Caco-2 (cell line): ENCODE measurements around the gene SLC17A7. TPM values are rescaled to one million over a fixed set of nuclear protein-coding genes. Genes with fewer than 3 reads are reported as not detected.
A peak's percentile ranks its signal among the peaks of the same experiment; 100 is the strongest.

Source experiments
- BruUV-seq: library from RNA; stranded (reverse); fragments of 400-500 nt; replicated peaks from 2 replicates; lab custom pipeline; 2021; lab: Mats Ljungman, UMichigan
- CTCF ChIA-PET: fragments of 300-600 bp; sonication (Branson Sonifier 250); formaldehyde crosslinking; loops from one replicate; lab custom pipeline; 2022; ENCODE audit warnings: antibody characterized with exemption; lab: Charles Lee
- POLR2A ChIA-PET: fragments of 300-600 bp; sonication (Branson Sonifier 250); formaldehyde crosslinking; loops from one replicate; lab custom pipeline; 2022; ENCODE audit warnings: antibody characterized with exemption; lab: Charles Lee
- DNase-seq, 2 experiments: peaks; one replicate each; pipeline versions ENCODE4 v3.0.0 to v3.0.0-alpha.2; 2020 to 2022
- H3K27me3 ChIP-seq: replicated peaks from 2 replicates; pipeline ENCODE4 v1.6.0; 2011; ENCODE audit warnings: low read length; ENCODE audit not compliant: control insufficient read depth, insufficient read depth
- H3K36me3 ChIP-seq: 2 replicates; pipeline ENCODE4 v1.5.1; 2011; ENCODE audit warnings: low read length; ENCODE audit not compliant: control insufficient read depth, insufficient read depth
- H3K4me1 ChIP-seq: fragments of 250-450 bp; sonication (Bioruptor Pico); 2 replicates; pipeline ENCODE4 v1.5.1; 2020; ENCODE audit warnings: mild to moderate bottlenecking
- H3K4me3 ChIP-seq: 2 replicates; pipeline ENCODE4 v1.5.1; 2011; ENCODE audit warnings: low read depth, mild to moderate bottlenecking, control low read depth, low read length
- H3K9me3 ChIP-seq: fragments of 250-450 bp; sonication (Bioruptor Pico); 2 replicates; pipeline ENCODE4 v1.5.1; 2020; ENCODE audit warnings: mild to moderate bottlenecking, moderate library complexity
- H3K27ac Mint-ChIP-seq: one replicate; pipeline ENCODE4 v1.8.0; 2022; ENCODE audit warnings: mixed read lengths; ENCODE audit not compliant: unreplicated experiment
- H3K27me3 Mint-ChIP-seq: one replicate; pipeline ENCODE4 v1.8.0; 2022; ENCODE audit warnings: mixed read lengths; ENCODE audit not compliant: insufficient read depth, unreplicated experiment
- H3K36me3 Mint-ChIP-seq: one replicate; pipeline ENCODE4 v1.8.0; 2022; ENCODE audit warnings: mild to moderate bottlenecking, mixed read lengths; ENCODE audit not compliant: insufficient read depth, unreplicated experiment
- H3K4me1 Mint-ChIP-seq: one replicate; pipeline ENCODE4 v1.8.0; 2022; ENCODE audit warnings: low read depth, mixed read lengths; ENCODE audit not compliant: unreplicated experiment
- H3K4me3 Mint-ChIP-seq: one replicate; pipeline ENCODE4 v1.8.0; 2022; ENCODE audit warnings: mild to moderate bottlenecking, moderate library complexity, mixed read lengths; ENCODE audit not compliant: unreplicated experiment
- H3K9me3 Mint-ChIP-seq: one replicate; pipeline ENCODE4 v1.8.0; 2022; ENCODE audit warnings: mixed read lengths; ENCODE audit not compliant: unreplicated experiment
- intact Hi-C: fragments of 100-400 bp; cut with micrococcal nuclease; formaldehyde crosslinking; loops from one replicate; pipeline ENCODE4 v1.10.0; 2022; ENCODE audit not compliant: unreplicated experiment
- total RNA-seq: library from RNA; stranded (reverse); gene quantifications from 2 replicates; pipeline ENCODE4 v1.2.3, GENCODE V29; 2022
- TF ChIP-seq, protein P1 (sequence below), 2 experiments: fragments of 200-600 bp in 1 of 2; IDR thresholded peaks; 1 replicate in 1 of 2; 2 replicates in 1 of 2; pipeline versions ENCODE4 v1.5.1 to v1.8.0; 2011 to 2022; ENCODE audit warnings: antibody characterized with exemption in 1 of 2, control low read depth in 1 of 2, inconsistent platforms in 1 of 2, low read depth in 1 of 2, low read length in 1 of 2, mild to moderate bottlenecking in 1 of 2, moderate library complexity in 1 of 2; ENCODE audit not compliant: insufficient read depth in 1 of 2, severe bottlenecking in 1 of 2, unreplicated experiment in 1 of 2

SLC17A7 gene
- total RNA-seq, 1 experiment from 2014 or later = 0.36 TPM

DNA sequence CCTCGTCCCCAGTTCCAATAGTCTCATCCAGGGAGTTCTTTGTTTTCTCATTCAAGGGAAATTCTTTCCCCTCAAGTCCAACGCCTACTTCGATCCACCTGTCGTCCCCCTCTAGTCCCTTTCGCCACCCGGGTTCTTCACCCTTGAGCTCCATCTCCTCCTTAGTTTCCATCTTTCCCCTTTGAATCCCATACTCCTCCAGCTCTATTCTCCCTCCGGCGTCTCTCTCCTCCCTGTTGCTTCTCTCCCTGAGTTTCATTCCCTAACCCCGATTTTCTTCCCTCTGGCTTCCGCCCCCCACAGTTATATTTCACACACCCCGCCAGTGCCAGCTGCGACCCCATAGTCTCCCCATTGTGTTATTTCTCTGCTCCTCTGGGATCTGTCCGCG lies 628 bp upstream of the SLC17A7 start:
- TF ChIP-seq, protein P1, sequence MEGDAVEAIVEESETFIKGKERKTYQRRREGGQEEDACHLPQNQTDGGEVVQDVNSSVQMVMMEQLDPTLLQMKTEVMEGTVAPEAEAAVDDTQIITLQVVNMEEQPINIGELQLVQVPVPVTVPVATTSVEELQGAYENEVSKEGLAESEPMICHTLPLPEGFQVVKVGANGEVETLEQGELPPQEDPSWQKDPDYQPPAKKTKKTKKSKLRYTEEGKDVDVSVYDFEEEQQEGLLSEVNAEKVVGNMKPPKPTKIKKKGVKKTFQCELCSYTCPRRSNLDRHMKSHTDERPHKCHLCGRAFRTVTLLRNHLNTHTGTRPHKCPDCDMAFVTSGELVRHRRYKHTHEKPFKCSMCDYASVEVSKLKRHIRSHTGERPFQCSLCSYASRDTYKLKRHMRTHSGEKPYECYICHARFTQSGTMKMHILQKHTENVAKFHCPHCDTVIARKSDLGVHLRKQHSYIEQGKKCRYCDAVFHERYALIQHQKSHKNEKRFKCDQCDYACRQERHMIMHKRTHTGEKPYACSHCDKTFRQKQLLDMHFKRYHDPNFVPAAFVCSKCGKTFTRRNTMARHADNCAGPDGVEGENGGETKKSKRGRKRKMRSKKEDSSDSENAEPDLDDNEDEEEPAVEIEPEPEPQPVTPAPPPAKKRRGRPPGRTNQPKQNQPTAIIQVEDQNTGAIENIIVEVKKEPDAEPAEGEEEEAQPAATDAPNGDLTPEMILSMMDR (IDR thresholded peaks at IDR 0.05; ENCODE audit: insufficient read depth in 1 of 2, low read depth in 1 of 2, low read length in 1 of 2, severe bottlenecking in 1 of 2, unreplicated experiment in 1 of 2) = no peak
- Mint-ChIP-seq H3K27ac (peak overlapping the region; percentile 46), H3K4me3 (peak overlapping the region; percentile 79), H3K27me3 (peaks cover 43% of the 10 kb centered on the region), H3K36me3 (peaks cover 19% of the 10 kb centered on the region), H3K4me1 (peaks cover 23% of the 10 kb centered on the region), H3K9me3 (peaks cover 8% of the 10 kb centered on the region)
- Histone ChIP-seq H3K4me1 (0 out of 2 replicates have a peak, but pooled peaks cover 3% of the 10 kb centered on the region), H3K9me3 (no peaks in the 10 kb centered on the region), H3K36me3 (no peaks in the 10 kb centered on the region), H3K4me3 (peak overlapping the region; percentile 65), H3K27me3 (peaks cover 6% of the 10 kb centered on the region)
- intact Hi-C loops = no loop called here
- ChIA-PET POLR2A (no interaction called here), CTCF (interaction anchor here (0.6 to 0.9 kb wide), 2 partner anchors 17 to 28 kb away, joined by 6 read pairs; partner anchors contain the start of gene GFY)
- DNase-seq = no peak
- no TSS peak for BruUV-seq

DNA sequence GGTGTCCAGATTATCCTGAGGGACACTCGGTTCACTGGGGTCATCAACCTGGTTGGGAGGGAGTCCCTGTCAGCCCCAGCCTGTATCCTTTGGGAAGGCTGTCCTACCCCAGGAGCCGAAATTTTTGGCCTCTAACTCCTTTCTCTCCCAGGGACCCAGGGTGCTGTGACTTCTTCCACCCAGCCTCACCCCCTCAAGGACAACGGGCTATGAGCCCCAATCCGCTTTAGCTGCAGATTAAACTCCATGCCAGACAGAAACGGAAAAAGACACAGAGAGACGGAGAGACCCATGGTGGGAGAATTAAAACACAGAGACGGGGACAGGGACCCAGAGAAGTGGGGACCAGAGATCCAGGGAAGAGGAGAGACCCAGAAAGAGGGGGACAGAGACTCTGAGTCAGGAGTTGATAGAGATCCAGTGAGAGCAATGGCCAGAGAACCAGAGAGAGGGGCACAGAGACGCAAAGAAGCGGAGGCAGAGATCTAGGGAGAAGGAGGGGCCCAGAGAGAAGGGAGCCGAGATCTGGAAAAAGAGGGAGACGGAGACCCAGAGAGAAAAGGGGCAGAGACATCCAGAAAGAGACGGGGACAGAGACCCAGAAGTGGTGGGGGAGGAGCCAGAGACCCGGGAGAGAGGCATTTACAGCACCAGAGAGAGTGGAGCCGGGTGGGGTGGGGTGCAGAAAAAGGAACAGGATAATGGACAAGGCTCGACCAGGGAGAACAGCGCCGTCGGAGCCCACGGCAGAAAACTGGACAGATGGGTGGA lies 703 bp downstream of the SLC17A7 start:
- Histone ChIP-seq H3K36me3 (no peaks in the 10 kb centered on the region), H3K4me3 (0 out of 2 replicates have a peak overlapping the region, but pooled peaks have one; percentile 9), H3K9me3 (no peaks in the 10 kb centered on the region), H3K27me3 (peaks cover 6% of the 10 kb centered on the region), H3K4me1 (0 out of 2 replicates have a peak, but pooled peaks cover 3% of the 10 kb centered on the region)
- Mint-ChIP-seq H3K27ac (peak overlapping the region; percentile 4), H3K27me3 (peaks cover 45% of the 10 kb centered on the region), H3K9me3 (peaks cover 8% of the 10 kb centered on the region), H3K4me3 (peak overlapping the region; percentile 70), H3K36me3 (peaks cover 10% of the 10 kb centered on the region), H3K4me1 (peaks cover 23% of the 10 kb centered on the region)
- intact Hi-C loops = no loop called here
- BruUV-seq = no TSS peak
- DNase-seq = no peak
- ChIA-PET CTCF (no interaction called here), POLR2A (no interaction called here)
- TF ChIP-seq, protein P1 (IDR thresholded peaks at IDR 0.05; ENCODE audit: insufficient read depth in 1 of 2, low read depth in 1 of 2, low read length in 1 of 2, severe bottlenecking in 1 of 2, unreplicated experiment in 1 of 2) = no peak

DNA sequence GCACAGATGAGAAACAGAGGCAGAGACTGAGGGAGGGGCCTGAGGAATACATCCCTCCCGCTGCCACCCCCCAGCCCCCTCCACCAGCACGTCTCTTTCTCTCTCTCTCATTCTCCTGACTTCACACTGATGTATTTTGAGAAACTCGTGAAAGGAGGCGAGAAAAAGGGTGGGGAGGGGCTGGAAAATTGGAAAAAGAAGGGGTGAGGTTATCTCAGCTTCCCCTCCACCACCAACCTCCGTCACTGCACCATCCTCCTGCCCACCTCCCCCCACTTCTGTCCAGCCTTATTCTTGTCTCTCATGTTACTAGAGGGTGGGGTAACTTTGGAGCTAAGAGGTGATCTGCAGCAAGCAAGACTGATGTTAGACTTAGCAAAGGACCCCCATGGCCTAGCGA lies 1.5 kb downstream of the SLC17A7 start:
- Mint-ChIP-seq H3K36me3 (peaks cover 10% of the 10 kb centered on the region), H3K27me3 (peaks cover 45% of the 10 kb centered on the region), H3K4me1 (peaks cover 23% of the 10 kb centered on the region), H3K9me3 (peaks cover 8% of the 10 kb centered on the region), H3K4me3 (no peak overlapping the region), H3K27ac (no peak overlapping the region)
- H3K36me3 ChIP-seq = no peaks in the 10 kb centered on the region
- CTCF ChIA-PET = no interaction called here
- no peak for DNase-seq
- no peak overlapping the region for H3K4me3 ChIP-seq
- 0 out of 2 replicates have a peak, but pooled peaks cover 3% of the 10 kb centered on the region for H3K4me1 ChIP-seq
- no peaks in the 10 kb centered on the region for H3K9me3 ChIP-seq
- BruUV-seq = no TSS peak
- POLR2A ChIA-PET = no interaction called here
- intact Hi-C loops = no loop called here
- TF ChIP-seq, protein P1 (IDR thresholded peaks at IDR 0.05; ENCODE audit: insufficient read depth in 1 of 2, low read depth in 1 of 2, low read length in 1 of 2, severe bottlenecking in 1 of 2, unreplicated experiment in 1 of 2) = no peak
- H3K27me3 ChIP-seq = peaks cover 6% of the 10 kb centered on the region
